Muscle of leg (tissue), 11 donors: ENCODE measurements around the gene MYO19. TPM values are rescaled to one million over a fixed set of nuclear protein-coding genes. Genes with fewer than 3 reads are reported as not detected.
"Not testable (repeated sequence)": the region's sequence is repeated elsewhere in the genome, so short reads cannot be mapped to it uniquely, and the experiment has no call there.

ENCODE experiments used
- DNase-seq: peaks from one replicate; pipeline ENCODE4 v3.0.0; 2013
- H3K27ac ChIP-seq: one replicate; pipeline ENCODE4 v1.5.1; 2013; ENCODE audit warnings: mild to moderate bottlenecking, low read length, control low read depth
- H3K27me3 ChIP-seq: one replicate; pipeline ENCODE4 v1.6.1; 2013; ENCODE audit warnings: low read length; ENCODE audit not compliant: control insufficient read depth, insufficient read depth
- H3K36me3 ChIP-seq: one replicate; pipeline ENCODE4 v1.6.1; 2013; ENCODE audit warnings: low read length; ENCODE audit not compliant: control insufficient read depth, insufficient read depth
- H3K4me1 ChIP-seq: one replicate; pipeline ENCODE4 v1.6.1; 2013; ENCODE audit warnings: low read length; ENCODE audit not compliant: control insufficient read depth, insufficient read depth
- H3K4me3 ChIP-seq: one replicate; pipeline ENCODE4 v1.5.1; 2013; ENCODE audit warnings: low read length, control low read depth
- H3K9me3 ChIP-seq: replicated peaks from 2 replicates; pipeline ENCODE4 v1.6.1; 2013; ENCODE audit warnings: low read depth, low read length; ENCODE audit not compliant: control insufficient read depth
- WGBS: methylation state at CpG from one replicate; pipeline ENCODE4 v1.1.5; 2013; ENCODE audit warnings: missing lambda C conversion rate; ENCODE audit not compliant: insufficient coverage; 5-methylcytosine and 5-hydroxymethylcytosine counted together
- polyA plus RNA-seq, 8 donors: library from polyadenylated mRNA; unstranded; fragments of 120-200 nt; gene quantifications; one replicate each; pipeline versions ENCODE4 v1.2.1 to v1.2.3, GENCODE V29; 2013; ENCODE audit warnings: inconsistent platforms in 1 of 8, low replicate concordance in 1 of 8; ENCODE audit not compliant: insufficient read length in 8 of 8, insufficient read depth in 1 of 8
- total RNA-seq: library from RNA; stranded (reverse); fragments of 120-200 nt; gene quantifications from one replicate; pipeline ENCODE4 v1.2.4, GENCODE V29; 2013

Gene MYO19
- total and polyA plus RNA-seq, 9 donors, result 18.1 to 44.6 (median 30.2) TPM

- H3K36me3 ChIP-seq, result no peaks in the 10 kb centered on the region
- no peaks in the 10 kb centered on the region for H3K9me3 ChIP-seq
- peak within 1 kb of the TSS; percentile 76 for H3K27ac ChIP-seq
- peaks cover 18% of the 10 kb centered on the region for H3K27me3 ChIP-seq
- under 1% methylated on average over 72 of the region's 73 CpGs for WGBS
- H3K4me1 ChIP-seq, result peaks cover 24% of the 10 kb centered on the region
- peak; percentile 98 for DNase-seq
- peak within 1 kb of the TSS; percentile 87 for H3K4me3 ChIP-seq
These were observed 48.2 kb downstream of the MYO19 start, which contains the start of gene ZNHIT3 for GRCh38 chr17:36486204-36487194. Gene ZNHIT3, plus strand, starts transcription at chr17:36486681. Its CDS starts 19 bp downstream, at chr17:36486700.

GRCh38 chr17:36485805-36486203 lies 48.9 kb downstream of the MYO19 start:
- Histone ChIP-seq H3K27ac (no peak overlapping the region), H3K9me3 (no peaks in the 10 kb centered on the region), H3K4me1 (peaks cover 24% of the 10 kb centered on the region), H3K4me3 (peak overlapping the region; percentile 87), H3K27me3 (peaks cover 18% of the 10 kb centered on the region), H3K36me3 (no peaks in the 10 kb centered on the region)
- no peak for DNase-seq
- WGBS, result 44% methylated on average over 5 of the region's 10 CpGs

GRCh38 chr17:36485027-36485426 lies 49.6 kb downstream of the MYO19 start:
- Histone ChIP-seq H3K36me3 (no peaks in the 10 kb centered on the region), H3K27ac (no peak overlapping the region), H3K4me3 (no peak overlapping the region), H3K27me3 (peaks cover 18% of the 10 kb centered on the region), H3K9me3 (no peaks in the 10 kb centered on the region), H3K4me1 (peaks cover 24% of the 10 kb centered on the region)
- 88% methylated on average over 3 of the region's 8 CpGs for WGBS
- no peak for DNase-seq

- H3K4me3 ChIP-seq, DNase-seq, H3K36me3 ChIP-seq, H3K27ac ChIP-seq, H3K9me3 ChIP-seq: not testable (repeated sequence)
- Histone ChIP-seq H3K27me3 (peaks cover 18% of the 10 kb centered on the region), H3K4me1 (peaks cover 24% of the 10 kb centered on the region)
- 100% methylated on average over 3 of the region's 7 CpGs for WGBS
These were observed 50.6 kb downstream of the MYO19 start for GRCh38 chr17:36484021-36484420.

- Histone ChIP-seq H3K36me3 (no peaks in the 10 kb centered on the region), H3K9me3 (no peaks in the 10 kb centered on the region), H3K27me3 (peaks cover 18% of the 10 kb centered on the region), H3K4me3 (peak overlapping the region; percentile 24), H3K4me1 (peaks cover 23% of the 10 kb centered on the region), H3K27ac (no peak overlapping the region)
- DNase-seq, result peak; percentile 86
- 6% methylated on average over 78 of the region's 79 CpGs for WGBS
These were observed 51.8 kb downstream of the MYO19 start for GRCh38 chr17:36482611-36483504.

GRCh38 chr17:36481829-36482228 lies 52.8 kb downstream of the MYO19 start:
- H3K36me3 ChIP-seq, result no peaks in the 10 kb centered on the region
- DNase-seq, result no peak
- no peaks in the 10 kb centered on the region for H3K9me3 ChIP-seq
- H3K27ac ChIP-seq, result no peak overlapping the region
- 74% methylated on average over 7 of the region's 7 CpGs for WGBS
- H3K4me1 ChIP-seq, result peaks cover 18% of the 10 kb centered on the region
- H3K27me3 ChIP-seq, result peaks cover 18% of the 10 kb centered on the region
- no peak overlapping the region for H3K4me3 ChIP-seq

- no peak for DNase-seq
- Histone ChIP-seq H3K27me3 (peaks cover 5% of the 10 kb centered on the region), H3K27ac (no peak overlapping the region), H3K9me3 (no peaks in the 10 kb centered on the region), H3K4me1 (no peaks in the 10 kb centered on the region), H3K4me3 (no peak overlapping the region), H3K36me3 (no peaks in the 10 kb centered on the region)
- 68% methylated on average over 4 of the region's 4 CpGs for WGBS
These were observed 59.2 kb downstream of the MYO19 start for GRCh38 chr17:36475346-36475970.

- no peaks in the 10 kb centered on the region for H3K4me1 ChIP-seq
- H3K27me3 ChIP-seq, result peaks cover 5% of the 10 kb centered on the region
- H3K27ac ChIP-seq, result no peak overlapping the region
- no peaks in the 10 kb centered on the region for H3K9me3 ChIP-seq
- H3K4me3 ChIP-seq, result no peak overlapping the region
- DNase-seq, result no peak
- H3K36me3 ChIP-seq, result no peaks in the 10 kb centered on the region
- 50% methylated on average over 1 of the region's 7 CpGs for WGBS
These were observed 60.1 kb downstream of the MYO19 start for GRCh38 chr17:36474571-36474970.

- no peak for DNase-seq
- H3K4me1 ChIP-seq, result no peaks in the 10 kb centered on the region
- H3K36me3 ChIP-seq, result no peaks in the 10 kb centered on the region
- no peak overlapping the region for H3K4me3 ChIP-seq
- peaks cover 18% of the 10 kb centered on the region for H3K27me3 ChIP-seq
- H3K9me3 ChIP-seq, result no peaks in the 10 kb centered on the region
- H3K27ac ChIP-seq, result no peak overlapping the region
These were observed 64.2 kb downstream of the MYO19 start for GRCh38 chr17:36470499-36470898.
